HEK293 (cell line): Measurements from ENCODE around the gene MYO7B.

Experiments used
- CTCF ChIA-PET: fragments of 350-600 bp; formaldehyde crosslinking; extraction: SDS; loops from one replicate; lab custom pipeline; 2021; ENCODE audit warnings: antibody characterized with exemption; lab: Yijun Ruan, JAX
- POLR2A ChIA-PET: fragments of 300-600 bp; formaldehyde crosslinking; extraction: SDS; loops from one replicate; lab custom pipeline; 2020; ENCODE audit warnings: antibody characterized with exemption, inconsistent platforms; lab: Yijun Ruan, JAX
- H3K27ac ChIP-seq: fragments of 200-500 bp; sonication (Bioruptor generic); 2 replicates; pipeline ENCODE4 v1.5.1; 2014; ENCODE audit warnings: low read depth, low read length, control low read depth, inconsistent platforms; ENCODE audit errors: extremely low read depth
- H3K36me3 ChIP-seq, 2 experiments: fragments of 200-500 bp in 1 of 2; sonication (Bioruptor generic) in 1 of 2; 1 replicate in 1 of 2; 2 replicates in 1 of 2; pipeline ENCODE4 v1.5.1; 2014 to 2017; ENCODE audit warnings: inconsistent platforms in 2 of 2, low read length in 2 of 2; ENCODE audit not compliant: control insufficient read depth in 2 of 2, insufficient read depth in 1 of 2
- H3K4me1 ChIP-seq: fragments of 200-500 bp; sonication (Bioruptor generic); 2 replicates; pipeline ENCODE4 v1.5.1; 2014; ENCODE audit warnings: mild to moderate bottlenecking, low read length, inconsistent platforms; ENCODE audit not compliant: control insufficient read depth, insufficient read depth
- H3K4me3 ChIP-seq: 2 replicates; pipeline ENCODE4 v1.5.1; 2011; ENCODE audit warnings: low read depth, mild to moderate bottlenecking, control low read depth, low read length, moderate library complexity
- H3K9me3 ChIP-seq: fragments of 200-500 bp; sonication (Bioruptor generic); 2 replicates; pipeline ENCODE4 v1.5.1; 2014; ENCODE audit warnings: low read depth, low read length, inconsistent platforms; ENCODE audit not compliant: control insufficient read depth, insufficient read depth
- PRDM1 ChIP-seq: fragments of 450-650 bp; formaldehyde crosslinking; IDR thresholded peaks from 2 replicates; pipeline ENCODE4; 2016; ENCODE audit warnings: missing biosample characterization, missing genetic modification characterization
- PRDM4 ChIP-seq: fragments of 450-650 bp; formaldehyde crosslinking; IDR thresholded peaks from 2 replicates; pipeline ENCODE4 v1.5.1; 2017; ENCODE audit warnings: missing biosample characterization, missing genetic modification characterization
- REST ChIP-seq: fragments of 450-650 bp; formaldehyde crosslinking; IDR thresholded peaks from 2 replicates; pipeline ENCODE4 v1.5.1; 2016; ENCODE audit warnings: missing biosample characterization, missing genetic modification characterization
- ZBTB20 ChIP-seq: fragments of 450-650 bp; formaldehyde crosslinking; IDR thresholded peaks from 2 replicates; pipeline ENCODE4 v1.5.1; 2016; ENCODE audit warnings: missing biosample characterization, missing genetic modification characterization
- ZBTB8A ChIP-seq: fragments of 450-650 bp; formaldehyde crosslinking; IDR thresholded peaks from 2 replicates; pipeline ENCODE4 v1.5.1; 2016; ENCODE audit warnings: missing biosample characterization, missing genetic modification characterization
- ZNF114 ChIP-seq: fragments of 450-650 bp; formaldehyde crosslinking; IDR thresholded peaks from 2 replicates; pipeline ENCODE4 v1.5.0; 2017; ENCODE audit warnings: missing biosample characterization, missing genetic modification characterization
- ZNF140 ChIP-seq: fragments of 450-650 bp; formaldehyde crosslinking; IDR thresholded peaks from 2 replicates; pipeline ENCODE4 v1.5.1; 2016; ENCODE audit warnings: missing biosample characterization, missing genetic modification characterization
- ZNF169 ChIP-seq: fragments of 450-650 bp; formaldehyde crosslinking; IDR thresholded peaks from 2 replicates; pipeline ENCODE4 v1.5.1; 2016; ENCODE audit warnings: missing biosample characterization, missing genetic modification characterization
- ZNF174 ChIP-seq: fragments of 450-650 bp; formaldehyde crosslinking; IDR thresholded peaks from 2 replicates; pipeline ENCODE4 v1.5.0; 2017; ENCODE audit warnings: missing biosample characterization, mild to moderate bottlenecking, missing genetic modification characterization
- ZNF19 ChIP-seq: fragments of 450-650 bp; formaldehyde crosslinking; IDR thresholded peaks from 2 replicates; pipeline ENCODE4; 2016; ENCODE audit warnings: missing biosample characterization, missing genetic modification characterization, low read depth
- ZNF394 ChIP-seq: fragments of 450-650 bp; formaldehyde crosslinking; IDR thresholded peaks from 2 replicates; pipeline ENCODE4 v1.5.1; 2016; ENCODE audit warnings: missing biosample characterization, missing genetic modification characterization, mild to moderate bottlenecking, moderate library complexity, borderline replicate concordance
- ZNF518A ChIP-seq: fragments of 450-650 bp; formaldehyde crosslinking; conservative IDR thresholded peaks from 2 replicates; pipeline ENCODE4 v1.5.1; 2016; ENCODE audit warnings: low read depth, missing biosample characterization, missing genetic modification characterization
- ZNF555 ChIP-seq: fragments of 450-650 bp; formaldehyde crosslinking; conservative IDR thresholded peaks from 2 replicates; pipeline ENCODE4 v1.5.1; 2017; ENCODE audit warnings: missing biosample characterization, mild to moderate bottlenecking, missing genetic modification characterization, inconsistent platforms
- ZNF626 ChIP-seq: fragments of 450-650 bp; sonication (Bioruptor Pico); formaldehyde crosslinking; IDR thresholded peaks from 2 replicates; pipeline ENCODE4 v1.5.1; 2018; ENCODE audit warnings: missing biosample characterization, missing genetic modification characterization, inconsistent platforms
- ZNF76 ChIP-seq: fragments of 450-650 bp; formaldehyde crosslinking; IDR thresholded peaks from 2 replicates; pipeline ENCODE4; 2016; ENCODE audit warnings: low read depth, missing biosample characterization, missing genetic modification characterization, borderline replicate concordance
- ZSCAN18 ChIP-seq: fragments of 450-650 bp; formaldehyde crosslinking; IDR thresholded peaks from 2 replicates; pipeline ENCODE4 v1.5.1; 2016; ENCODE audit warnings: missing biosample characterization, missing genetic modification characterization
- ZSCAN5A ChIP-seq: fragments of 450-650 bp; formaldehyde crosslinking; IDR thresholded peaks from 2 replicates; pipeline ENCODE4 v1.5.1; 2016; ENCODE audit warnings: missing biosample characterization, missing genetic modification characterization

Gene MYO7B

GRCh38 chr2:127503491-127503890 is 32.0 kb upstream of the MYO7B start (continued):
- TF ChIP-seq REST (peak; percentile 55; the same call in 1 of the 2 replicates), ZNF76 (no peak), ZNF19 (tag by site-specific recombination) (no peak), ZNF174 (no peak), ZBTB8A (tag by site-specific recombination) (peak; percentile 49; the same call in 1 of the 2 replicates), ZNF518A (peak; percentile 82; the same call in 1 of the 2 replicates), ZNF555 (tag by site-specific recombination) (peak; percentile 67), ZNF140 (tag by site-specific recombination) (peak; percentile 21; the same call in 1 of the 2 replicates), ZNF394 (peak; percentile 84; the same call in 1 of the 2 replicates)

GRCh38 chr2:127504552-127505430 is 30.7 kb upstream of the MYO7B start:
- Histone ChIP-seq H3K36me3 (peaks cover 54 to 55% of the 10 kb centered on the region in 2 experiments), H3K9me3 (no peaks in the 10 kb centered on the region), H3K4me1 (peaks cover 14% of the 10 kb centered on the region), H3K27ac (no peak overlapping the region), H3K4me3 (no peak overlapping the region)
- POLR2A ChIA-PET, result interaction anchor here (1.3 kb wide), 1 partner anchor 22 kb away, joined by 3 read pairs; the partner anchor contains the start of gene IWS1
- TF ChIP-seq ZSCAN5A (tag by site-specific recombination), result no peak
- peak; percentile 91 for TF ChIP-seq PRDM1 (tag by site-specific recombination)
- CTCF ChIA-PET, result interaction anchor here (0.5 to 1.4 kb wide), 4 partner anchors 14 to 203 kb away, joined by 3 read pairs; no protein-coding TSS in a partner anchor

GRCh38 chr2:127506510-127506909 is 29.0 kb upstream of the MYO7B start:
- Histone ChIP-seq H3K36me3 (peaks cover 38 to 40% of the 10 kb centered on the region in 2 experiments), H3K4me3 (no peak overlapping the region), H3K27ac (no peak overlapping the region), H3K9me3 (no peaks in the 10 kb centered on the region), H3K4me1 (peaks cover 14% of the 10 kb centered on the region)
- POLR2A ChIA-PET, result no interaction called here
- no peak for TF ChIP-seq ZBTB20 (tag by site-specific recombination)
- no peak for TF ChIP-seq ZNF626 (tag by site-specific recombination)
- no peak for TF ChIP-seq ZSCAN18 (tag by site-specific recombination)
- no peak for TF ChIP-seq ZNF114
- TF ChIP-seq PRDM4, result no peak
- no peak for TF ChIP-seq ZNF169 (tag by site-specific recombination)
- TF ChIP-seq, all 188 proteins: peak for 0
- CTCF ChIA-PET, result interaction anchor here (0.6 to 2.7 kb wide), 4 partner anchors 27 to 205 kb away, joined by 3 to 11 read pairs (median 4); no protein-coding TSS in a partner anchor
